GM12891 (cell line): ENCODE data around the gene TRANK1.

Source experiments
- POLR2A ChIP-seq: IDR thresholded peaks from 2 replicates; pipeline ENCODE4 v1.6.1; 2011; ENCODE audit warnings: low read depth, low read length, control low read depth
- POLR2AphosphoS5 ChIP-seq: IDR thresholded peaks from 2 replicates; pipeline ENCODE4 v1.6.1; 2011; ENCODE audit warnings: low read depth, low read length, control low read depth
- SPI1 ChIP-seq: IDR thresholded peaks from 2 replicates; pipeline ENCODE4 v1.6.1; 2011; ENCODE audit warnings: low read depth, low read length, control low read depth
- TAF1 ChIP-seq: IDR thresholded peaks from 2 replicates; pipeline ENCODE4 v1.6.1; 2011; ENCODE audit warnings: low read depth, low read length, control low read depth

GRCh38 chr3:36909666-36910065, 35.2 kb downstream of the TRANK1 start:
- TF ChIP-seq TAF1: no peak
- no peak for TF ChIP-seq POLR2A
- no peak for TF ChIP-seq POLR2AphosphoS5
- TF ChIP-seq SPI1: no peak
